Measurements from ENCODE around the gene ARL4A.

- TF ChIP-seq CREB5 (CRISPR knock-in tag; IDR thresholded peaks at IDR 0.05; ENCODE audit: low read depth) (no peak), BACH2 (CRISPR knock-in tag; IDR thresholded peaks at IDR 0.05; ENCODE audit: borderline replicate concordance) (no peak)
Observed at GRCh38 chr7:12684733-12685132, 2.7 kb upstream of the ARL4A start.

All from SK-N-SH treated with all-trans-retinoic acid at 6 μM for 48 hours (cell line).